Stimulated activated CD4-positive, alpha-beta T cell treated with anti-CD3 and anti-CD28 coated beads, Interleukin-4, amount 100 ng/mL, for 48 hours (primary cell): ENCODE data around the gene NR2F6.

Experiments
- DNase-seq, 2 donors: peaks; one replicate each; pipeline ENCODE4 v3.0.0-alpha.2; 2020; ENCODE audit warnings: low read depth in 2 of 2

NR2F6 gene

DNA sequence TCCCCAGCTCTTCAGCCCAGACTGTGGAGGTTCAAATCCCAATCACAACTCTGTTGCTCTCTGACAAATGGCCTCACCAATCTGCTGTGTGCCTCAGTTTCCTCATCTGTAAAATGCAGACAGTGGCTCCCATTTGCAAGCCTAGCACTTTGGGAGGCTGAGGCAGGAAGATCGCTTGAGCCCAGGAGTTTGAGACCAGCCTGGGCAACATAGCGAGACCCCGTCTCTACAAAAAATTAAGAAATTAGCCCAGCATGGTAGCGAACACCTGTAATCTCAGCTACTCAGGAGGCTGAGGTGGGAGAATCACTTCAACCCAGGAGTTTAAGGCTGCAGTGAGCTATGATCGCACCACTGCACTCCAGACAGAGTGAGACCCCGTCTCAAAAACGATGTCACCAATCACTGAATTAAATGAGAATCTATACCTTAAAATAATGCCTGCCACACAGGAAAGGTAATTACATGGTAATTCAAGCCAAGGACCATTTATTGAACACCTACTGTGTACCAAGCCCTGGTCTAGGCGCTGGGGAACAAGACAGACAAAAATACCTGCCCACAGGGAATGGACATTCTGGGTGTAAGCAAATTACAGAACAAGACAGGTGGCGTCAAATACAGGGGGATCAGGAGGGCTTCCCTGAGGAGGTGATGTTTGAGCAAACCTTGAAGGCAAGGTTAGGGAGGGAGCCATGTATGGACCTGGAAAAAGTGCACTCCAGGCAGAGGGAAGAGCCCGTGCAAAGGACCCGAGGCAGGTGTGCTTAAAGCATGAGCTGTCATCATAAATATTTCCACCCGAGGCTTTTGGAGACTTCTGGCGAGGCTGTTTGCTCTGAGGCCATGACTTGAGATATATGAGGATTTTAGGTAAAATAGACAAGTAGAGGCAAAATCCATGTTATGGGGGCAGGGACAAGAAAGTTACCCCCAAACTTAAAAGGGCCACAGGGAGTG, 7.7 kb downstream of the NR2F6 start:
- no peak for DNase-seq

DNA sequence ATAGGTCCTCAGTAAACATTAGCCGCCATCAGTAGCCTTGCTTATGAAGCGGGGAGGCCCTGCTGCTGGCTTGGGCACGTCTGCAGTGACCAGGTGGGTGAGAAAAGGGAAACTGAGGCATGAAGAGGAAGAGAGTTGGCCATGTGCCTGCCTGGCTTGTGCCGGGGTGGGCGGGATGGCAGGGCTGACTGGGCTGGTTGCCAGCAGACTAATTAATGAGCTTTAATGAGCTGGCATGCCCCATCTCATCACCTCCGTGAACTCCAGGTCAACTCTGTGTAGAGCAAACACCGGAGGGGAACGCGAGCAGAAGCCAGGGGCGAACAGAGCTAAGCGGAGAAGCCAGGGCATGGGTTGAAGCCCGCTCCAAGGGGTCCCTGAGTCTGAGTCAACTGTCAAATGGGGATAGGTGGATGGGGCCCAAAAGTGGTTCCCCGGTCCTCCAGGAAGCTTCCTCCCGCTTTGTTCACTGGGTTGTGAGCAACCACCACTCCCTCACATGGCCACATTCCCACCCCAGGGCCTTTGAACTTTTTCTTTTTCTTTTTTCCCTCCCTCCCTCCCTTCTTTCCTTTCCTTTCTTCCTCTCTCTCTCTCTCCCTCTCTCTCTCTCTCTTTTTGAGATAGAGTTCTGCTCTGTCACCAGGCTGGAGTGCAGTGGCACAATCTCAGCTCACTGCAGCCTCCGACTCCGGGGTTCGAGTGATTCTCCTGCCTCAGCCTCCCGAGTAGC, 8.7 kb downstream of the NR2F6 start:
- DNase-seq: no peak

DNA sequence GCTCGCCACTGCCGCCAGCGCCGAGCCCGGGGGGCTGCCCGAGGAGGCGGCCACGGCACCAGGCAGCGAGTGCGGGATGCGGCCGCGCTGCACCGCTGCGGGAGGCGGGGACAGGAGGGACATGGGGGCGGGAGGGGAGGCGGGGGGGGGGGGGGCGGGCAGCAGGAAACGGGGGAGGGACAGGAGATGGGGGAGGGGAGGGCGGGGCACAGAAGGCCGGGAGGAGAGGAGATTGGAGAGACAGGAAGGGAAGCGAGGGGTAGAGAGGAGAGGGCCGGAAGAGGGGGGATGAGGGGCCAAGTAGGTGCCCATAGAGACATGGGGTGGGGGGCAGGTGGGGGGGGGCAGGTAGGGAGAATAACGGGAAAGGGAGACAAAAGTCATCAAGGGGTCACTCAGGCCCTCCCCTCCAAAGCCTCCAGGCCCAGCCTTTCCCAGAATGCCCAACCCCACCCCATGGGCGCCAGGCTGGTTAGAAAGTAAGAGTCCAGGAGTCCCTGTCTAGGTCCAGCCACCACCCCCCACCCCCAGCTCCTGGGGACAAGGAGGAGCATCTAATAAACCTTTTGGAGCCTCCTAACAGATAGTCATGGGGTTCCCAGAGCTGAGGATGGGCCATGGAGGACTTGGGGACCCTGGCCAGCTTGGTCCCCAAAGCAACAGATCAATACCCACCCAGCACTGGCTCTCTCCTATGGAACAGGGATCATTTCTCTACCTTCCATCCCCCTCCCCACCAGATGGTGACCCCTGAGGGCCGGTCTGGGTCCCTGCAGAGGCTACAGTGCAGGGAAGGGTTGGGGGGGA, 9.5 kb downstream of the NR2F6 start:
- DNase-seq: no peak

DNA sequence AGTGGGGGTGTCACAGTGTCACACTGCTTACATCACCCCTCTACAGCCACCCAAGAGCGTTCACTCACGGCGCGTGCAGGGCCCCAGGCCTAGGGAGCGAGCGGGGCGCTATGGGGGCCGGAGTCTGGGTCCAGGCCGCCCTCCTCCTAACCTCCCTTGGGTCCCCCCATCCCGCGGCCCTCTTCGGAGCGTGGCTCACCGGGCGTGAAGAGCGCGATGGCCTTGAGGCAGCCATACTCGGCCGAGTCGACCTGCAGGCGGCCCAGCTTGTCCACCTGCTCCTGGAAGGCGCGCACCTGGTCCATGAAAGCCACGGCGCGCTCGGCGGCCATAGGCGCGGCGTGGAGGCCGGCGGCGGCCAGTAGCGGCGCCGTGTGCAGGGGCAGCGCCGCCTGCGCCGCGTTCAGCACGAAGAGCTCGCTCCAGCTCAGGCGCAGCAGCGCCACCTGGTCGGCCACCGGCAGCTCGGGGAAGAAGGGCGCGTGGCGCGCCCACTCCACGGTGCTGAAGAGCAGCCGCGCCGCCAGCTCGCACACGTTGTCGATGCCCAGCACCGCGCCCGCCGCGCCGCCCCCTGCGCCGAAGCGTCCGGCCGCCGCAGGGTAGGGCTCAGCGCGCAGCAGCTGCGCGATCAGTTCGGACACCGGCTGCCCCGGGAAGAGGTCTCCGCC, 10.3 kb downstream of the NR2F6 start:
- DNase-seq: peak; percentile 51 to 62

DNA sequence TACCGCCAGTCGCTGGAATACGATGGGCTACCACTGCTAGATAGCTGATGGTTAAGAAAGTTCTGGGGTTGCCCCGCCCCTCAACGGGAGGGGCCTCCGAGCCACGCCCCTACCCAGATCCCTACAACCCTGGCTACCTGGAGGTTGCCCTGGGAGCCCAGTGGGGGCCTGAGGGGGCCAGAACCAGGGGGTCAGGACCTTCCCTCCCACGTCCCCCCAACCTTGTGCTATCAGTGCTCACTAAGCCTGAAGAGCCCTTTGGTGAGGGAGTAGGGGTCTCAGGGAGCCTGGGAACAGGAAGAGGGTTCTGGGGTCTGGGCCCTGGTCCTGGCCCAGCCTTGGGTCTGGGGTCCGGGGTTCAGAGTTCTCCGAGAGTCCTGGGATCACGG, 10.8 kb downstream of the NR2F6 start:
- peak; percentile 62 to 64 for DNase-seq

DNA sequence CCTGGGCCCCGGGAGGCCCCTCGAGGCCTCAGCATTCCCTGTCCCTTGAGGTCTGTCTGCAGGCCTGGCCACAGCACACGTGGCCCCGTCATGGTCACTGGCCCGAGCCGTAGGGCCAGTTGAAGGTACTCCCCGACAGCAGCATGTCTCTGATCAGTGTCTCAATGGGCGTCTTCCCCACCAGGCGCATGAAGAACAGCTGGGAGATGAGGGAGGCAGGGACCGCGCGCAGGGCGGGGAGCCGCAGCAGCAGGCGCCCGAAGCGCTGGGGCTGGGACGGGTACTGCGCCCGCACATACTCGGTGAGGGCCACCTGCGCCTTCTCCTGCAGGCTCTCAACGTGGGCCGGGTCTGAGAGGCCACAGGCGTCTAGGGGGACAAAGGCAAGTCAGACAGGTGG, 13.5 kb downstream of the NR2F6 start:
- DNase-seq: no peak

DNA sequence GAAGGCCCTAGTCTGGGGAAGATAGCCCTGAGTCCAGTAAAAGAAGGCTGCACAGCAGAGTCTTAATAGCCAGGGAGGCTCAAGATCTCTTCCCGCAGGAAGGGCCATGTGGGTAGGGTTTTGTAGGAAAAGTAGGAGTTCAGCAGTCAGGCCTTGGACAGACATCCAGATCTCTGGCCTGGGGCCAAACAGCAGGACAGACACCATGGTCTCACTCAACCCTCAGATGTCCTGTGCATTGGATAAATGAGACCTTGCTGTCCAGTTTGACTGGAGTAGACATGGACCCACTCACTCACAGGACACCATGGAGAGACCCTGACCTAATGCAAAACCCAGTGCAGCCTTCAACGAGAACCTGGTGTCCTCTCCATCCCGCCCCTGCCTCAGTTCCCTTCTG, 15.8 kb downstream of the NR2F6 start:
- no peak for DNase-seq

DNA sequence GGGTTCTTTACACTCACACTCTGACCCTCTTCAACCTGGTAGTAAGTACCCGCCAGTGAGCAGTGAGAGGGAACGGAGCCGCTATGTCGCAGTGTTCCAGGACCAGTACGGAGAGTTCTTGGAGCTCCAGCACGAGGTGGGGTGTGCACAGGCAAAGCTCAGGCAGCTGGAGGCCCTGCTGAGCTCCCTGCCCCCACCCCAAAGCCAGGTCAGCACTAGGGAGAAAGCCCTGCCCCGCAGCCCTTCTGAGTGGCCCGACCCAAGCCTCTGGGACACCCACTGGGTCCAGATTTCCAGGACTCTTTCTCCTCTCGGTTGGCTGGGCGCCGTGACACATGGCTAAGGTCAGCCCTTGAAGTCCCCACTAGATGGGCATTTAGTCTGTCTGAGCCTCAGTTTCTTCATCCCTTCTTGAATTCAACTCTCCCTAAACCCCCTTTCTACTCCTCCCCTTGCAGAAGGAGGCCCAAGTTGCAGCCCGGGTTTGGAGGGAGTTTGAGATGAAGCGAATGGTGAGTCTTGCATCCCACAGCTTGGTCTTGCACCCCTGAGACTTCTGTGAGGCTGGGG, 17.8 kb downstream of the NR2F6 start:
- DNase-seq: no peak

DNA sequence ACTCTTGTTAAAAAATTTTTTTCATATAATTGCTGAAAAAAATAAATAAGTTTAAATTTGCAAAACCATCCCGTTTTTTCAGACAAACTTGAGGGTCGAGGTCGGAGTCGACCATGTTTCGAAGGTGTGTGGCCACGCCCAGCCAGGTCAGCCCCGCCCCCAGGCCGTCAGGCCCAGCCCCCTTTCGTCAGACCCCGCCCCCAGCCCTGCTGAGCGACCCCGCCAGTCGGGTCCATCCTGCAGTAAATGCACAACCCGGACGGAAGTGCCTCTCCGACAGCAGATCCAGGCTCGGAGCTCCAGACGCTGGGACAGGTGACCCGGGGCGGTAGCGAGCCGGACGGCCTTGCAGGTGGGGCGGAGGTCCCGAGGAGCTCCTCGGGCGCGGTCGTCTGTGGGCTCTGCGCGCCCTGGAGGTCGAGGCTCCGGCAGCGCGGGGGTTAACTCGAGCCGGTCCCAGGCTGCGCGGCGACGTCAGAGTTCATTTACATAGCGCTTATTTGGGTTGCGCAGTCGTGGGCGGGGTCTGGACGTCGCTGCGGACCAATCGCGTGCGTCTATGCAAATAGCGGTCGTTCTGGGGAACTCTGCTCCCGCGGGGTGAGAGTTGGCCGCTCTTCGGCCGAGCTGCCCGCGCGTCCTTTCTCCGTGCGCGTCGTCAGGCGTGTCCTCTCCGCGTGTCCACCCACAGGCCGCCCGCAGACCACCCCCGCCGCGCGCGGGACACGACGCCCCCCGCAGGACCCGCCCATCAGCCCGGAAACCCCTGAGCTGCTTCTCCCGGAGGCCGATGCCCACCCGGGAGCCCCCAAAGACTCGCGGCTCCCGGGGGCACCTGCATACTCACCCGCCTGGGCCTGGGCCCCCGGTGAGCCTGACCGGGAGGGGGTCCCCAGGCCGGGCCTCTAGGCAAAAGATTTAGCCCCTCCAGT, 19.5 kb downstream of the NR2F6 start, which contains the start of gene OCEL1:
TSS of gene OCEL1 (plus strand) at position 225 of the 932 bp plus-strand sequence. CDS start at position 247, 22 bp downstream.
- peak; percentile 96 for DNase-seq

DNA sequence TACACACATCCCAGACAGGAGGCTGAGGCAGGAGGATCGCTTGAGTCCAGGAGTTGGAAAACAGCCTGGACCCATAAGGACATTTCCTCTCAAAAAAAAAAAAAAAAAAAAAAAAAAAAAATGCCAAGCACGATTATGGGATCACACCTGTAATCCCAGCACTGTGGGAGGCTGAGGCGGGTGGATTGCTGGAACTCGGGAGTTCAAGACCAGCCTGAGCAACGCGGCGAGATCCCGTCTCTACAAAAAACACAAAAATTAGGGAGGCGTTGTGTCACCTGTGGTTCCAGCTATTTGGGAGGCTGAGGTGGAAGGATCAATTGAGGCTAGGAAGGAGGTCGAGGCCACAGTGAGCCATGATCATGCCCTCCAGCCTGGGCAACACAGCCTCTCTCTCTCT, 20.7 kb downstream of the NR2F6 start:
- no peak for DNase-seq

DNA sequence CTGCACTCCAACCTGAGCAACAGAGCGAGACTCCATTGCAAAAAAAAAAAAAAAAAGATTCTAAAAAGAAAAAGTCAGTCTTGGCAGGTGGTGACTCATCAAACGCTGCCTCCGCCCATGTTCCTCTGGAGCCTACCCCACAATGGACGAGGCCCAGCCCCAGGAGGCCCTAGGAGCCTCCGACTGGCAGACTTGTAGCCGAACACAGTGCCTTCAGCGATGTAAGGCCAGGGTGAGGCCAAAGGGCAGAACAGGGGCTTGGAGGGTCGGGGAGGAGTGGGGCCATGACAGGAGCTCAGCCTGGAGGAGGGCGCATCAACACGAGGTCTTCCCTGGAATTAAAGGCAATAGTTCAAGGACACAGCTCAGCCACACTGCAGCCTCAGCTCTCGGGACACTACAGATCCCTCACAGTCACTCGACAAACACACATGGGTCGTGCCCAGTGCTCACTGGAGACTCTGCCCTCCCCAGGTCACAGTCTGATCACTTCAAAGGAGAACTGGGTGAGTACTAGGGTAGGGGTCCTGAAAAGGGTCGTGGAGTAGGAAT, 25.4 kb downstream of the NR2F6 start:
- no peak for DNase-seq

DNA sequence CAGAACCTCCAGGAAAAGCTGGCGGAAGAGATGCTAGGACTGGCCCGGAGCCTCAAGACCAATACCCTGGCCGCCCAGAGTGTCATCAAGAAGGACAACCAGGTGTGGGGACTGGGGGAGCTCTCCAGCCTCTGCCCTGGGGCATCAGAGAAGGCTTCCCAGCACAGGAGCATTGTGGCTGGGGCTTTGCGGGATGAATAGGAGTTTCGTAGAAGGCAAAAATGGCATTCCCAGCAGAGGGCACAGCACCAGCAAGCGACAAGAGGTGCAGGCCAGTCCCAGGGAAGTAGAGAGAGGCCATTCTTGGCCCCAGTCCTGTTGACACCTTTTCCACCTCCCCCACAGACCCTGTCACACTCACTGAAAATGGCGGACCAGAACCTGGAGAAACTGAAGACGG, 26.4 kb downstream of the NR2F6 start:
- DNase-seq: no peak

DNA sequence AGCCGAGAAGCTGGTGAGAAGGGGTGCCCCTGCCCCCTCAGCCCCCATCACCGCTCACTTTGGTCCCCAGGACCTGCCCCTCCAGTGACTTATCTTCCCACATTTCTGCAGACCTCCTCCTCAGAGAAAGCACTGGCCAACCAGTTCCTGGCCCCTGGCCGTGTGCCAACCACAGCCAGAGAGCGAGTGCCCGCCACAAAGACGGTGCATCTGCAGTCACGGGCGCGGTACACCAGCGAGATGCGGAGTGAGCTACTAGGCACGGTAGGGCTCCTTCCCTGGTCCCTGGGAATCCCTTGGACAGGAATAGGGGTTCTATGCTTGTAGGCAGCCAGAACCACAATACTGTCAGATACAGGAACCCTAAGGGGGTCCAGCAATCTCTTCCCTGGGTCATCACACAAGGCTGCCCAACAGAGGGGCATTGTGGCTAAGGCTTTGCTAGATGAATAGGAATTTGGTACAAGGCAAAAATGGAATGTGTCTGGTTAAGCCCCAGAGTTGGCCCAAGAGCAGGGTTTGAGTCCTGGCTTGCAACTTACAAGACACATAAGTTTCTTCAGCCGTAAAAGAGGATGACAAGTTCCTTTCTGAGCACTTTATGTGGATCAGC, 29.6 kb downstream of the NR2F6 start:
- DNase-seq: no peak

DNA sequence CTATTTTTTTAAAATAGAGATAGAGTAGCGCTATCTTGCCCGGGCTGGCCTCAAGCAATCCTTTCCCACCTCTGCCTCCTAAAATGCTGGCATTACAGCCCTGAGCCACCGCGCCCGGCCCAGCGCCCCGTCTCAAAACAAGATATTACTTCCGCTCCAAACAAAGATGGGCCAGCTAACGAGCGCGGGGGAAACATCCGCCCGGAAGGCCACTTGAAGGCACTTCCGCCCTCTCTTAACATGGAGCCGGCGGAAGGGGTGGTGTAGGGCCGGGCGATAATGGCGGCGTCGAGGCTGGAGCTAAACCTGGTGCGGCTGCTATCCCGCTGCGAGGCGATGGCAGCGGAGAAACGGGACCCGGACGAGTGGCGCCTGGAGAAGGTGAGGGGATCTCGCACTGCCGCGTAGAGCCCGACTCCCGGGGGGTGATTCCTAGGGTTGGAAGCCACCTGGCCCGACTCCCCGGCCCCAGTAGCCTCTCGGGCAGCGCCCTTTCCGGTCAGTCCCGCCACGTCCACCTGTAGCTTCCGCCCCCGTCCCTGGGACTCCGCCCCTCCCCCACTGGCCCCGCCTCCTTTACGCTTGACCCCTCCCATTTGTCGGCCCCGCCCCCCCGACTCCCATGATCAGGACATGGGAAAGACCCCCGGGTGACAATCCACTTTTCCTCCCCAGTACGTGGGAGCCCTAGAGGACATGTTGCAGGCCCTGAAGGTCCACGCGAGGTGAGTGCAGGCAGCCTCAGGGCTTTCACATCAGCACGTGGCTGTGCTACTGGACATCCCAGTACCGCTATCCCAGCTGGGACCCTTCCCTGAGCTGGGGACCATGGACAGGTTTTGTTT, 30.4 kb downstream of the NR2F6 start, which contains the start of gene USE1:
TSS of gene USE1 (plus strand) at position 231 of the 845 bp plus-strand sequence. CDS start at position 280, 49 bp downstream.
- DNase-seq: peak; percentile 76 to 82

DNA sequence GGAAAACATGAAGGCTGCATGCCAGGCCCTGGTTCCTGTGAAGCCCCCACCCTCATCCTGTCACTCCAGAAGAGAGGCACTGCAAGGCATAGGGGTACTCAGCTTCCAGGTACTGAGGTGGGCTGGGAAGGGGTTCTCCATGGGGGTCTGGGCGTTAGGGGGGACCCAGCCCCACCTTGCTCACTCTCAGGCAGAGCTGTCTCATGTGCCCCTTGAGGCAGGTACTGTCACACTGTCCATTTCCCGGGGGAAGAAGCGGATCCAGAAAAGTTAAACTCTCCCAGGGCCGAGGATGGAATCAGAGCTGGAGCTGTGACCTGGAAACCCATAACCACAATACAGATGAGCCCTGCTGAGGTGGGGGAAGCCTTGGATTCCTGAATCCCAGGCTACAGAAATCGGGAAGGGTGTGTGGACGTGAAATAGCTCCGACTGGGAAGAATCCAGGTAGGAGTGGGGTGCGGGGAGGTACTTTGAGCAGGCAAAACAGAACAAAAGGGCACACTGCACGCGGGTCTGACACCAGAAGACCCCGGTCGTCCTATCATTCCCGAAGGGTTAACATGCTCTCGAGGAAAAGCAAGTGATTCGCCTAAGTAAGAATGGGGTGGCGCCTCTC, 31.1 kb downstream of the NR2F6 start:
- no peak for DNase-seq

DNA sequence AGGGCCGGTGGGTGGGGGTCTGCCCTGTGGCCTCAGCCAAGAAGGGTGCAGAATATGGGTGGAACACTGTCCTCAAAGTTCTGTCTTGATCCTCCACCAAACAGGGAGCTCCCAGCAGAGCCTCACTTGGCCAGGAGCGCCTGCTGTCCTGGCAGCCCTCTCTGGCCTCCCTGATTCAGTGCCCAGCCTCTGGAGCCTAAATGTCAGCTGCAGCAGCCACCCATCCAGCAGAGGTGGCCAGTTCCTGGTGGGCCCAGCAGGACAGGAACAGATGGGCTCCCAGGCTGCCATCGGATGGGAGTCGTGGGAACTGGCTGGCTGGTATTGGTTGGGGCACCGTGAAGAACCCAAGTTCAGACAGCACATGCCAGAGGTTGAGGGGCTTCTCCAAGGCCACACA, 32.4 kb downstream of the NR2F6 start:
- no peak for DNase-seq

DNA sequence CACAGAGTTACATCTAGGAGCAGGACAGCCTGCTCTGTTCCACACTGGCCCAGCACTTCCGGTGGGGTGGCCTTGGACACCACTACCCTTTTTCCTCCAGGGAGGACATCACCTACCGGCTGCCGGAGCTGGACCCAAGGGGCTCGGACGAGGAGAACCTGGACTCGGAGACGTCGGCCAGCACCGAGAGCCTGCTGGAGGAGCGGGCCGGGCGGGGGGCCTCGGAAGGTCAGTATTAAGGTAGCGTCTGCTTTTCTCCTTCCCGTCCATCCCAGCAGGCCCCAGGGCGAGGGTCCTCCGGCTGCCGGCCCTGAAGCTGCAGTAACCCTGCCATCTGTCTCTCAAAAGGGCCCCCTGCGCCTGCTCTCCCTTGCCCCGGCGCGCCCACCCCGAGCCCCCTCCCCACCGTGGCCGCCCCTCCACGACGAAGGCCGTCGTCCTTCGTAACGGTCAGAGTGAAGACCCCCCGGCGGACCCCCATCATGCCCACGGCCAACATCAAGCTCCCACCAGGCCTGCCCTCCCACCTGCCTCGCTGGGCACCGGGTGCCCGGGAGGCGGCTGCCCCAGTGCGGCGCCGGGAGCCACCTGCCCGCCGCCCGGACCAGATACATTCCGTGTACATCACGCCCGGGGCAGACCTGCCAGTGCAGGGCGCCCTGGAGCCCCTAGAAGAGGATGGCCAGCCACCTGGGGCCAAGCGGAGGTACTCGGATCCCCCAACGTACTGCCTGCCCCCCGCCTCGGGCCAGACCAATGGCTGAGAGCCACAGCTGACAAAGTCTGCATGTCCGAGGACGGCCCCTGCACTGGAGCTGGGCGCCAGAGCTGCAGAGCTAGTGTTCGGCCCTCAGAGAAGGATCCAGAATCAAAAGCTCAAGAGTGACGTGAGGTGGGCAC, 33.9 kb downstream of the NR2F6 start:
- DNase-seq: no peak
